Type B pancreatic cell (in vitro differentiated cells): Measurements from ENCODE around the gene COX8A. TPM values are rescaled to one million over a fixed set of nuclear protein-coding genes. Genes with fewer than 3 reads are reported as not detected.
A peak's percentile ranks its signal among the peaks of the same experiment; 100 is the strongest.

Experiments used
- DNase-seq: peaks from one replicate; pipeline ENCODE4 v3.0.0; 2021; ENCODE audit warnings: mixed read lengths; ENCODE audit not compliant: unreplicated experiment; ENCODE audit errors: extremely low spot score
- H3K27ac Mint-ChIP-seq: 2 replicates; pipeline ENCODE4 v1.8.0; 2021; ENCODE audit warnings: mild to moderate bottlenecking, mixed read lengths
- H3K27me3 Mint-ChIP-seq: 2 replicates; pipeline ENCODE4 v1.8.0; 2021; ENCODE audit warnings: mixed read lengths
- H3K36me3 Mint-ChIP-seq: 2 replicates; pipeline ENCODE4 v1.8.0; 2021; ENCODE audit warnings: mixed read lengths
- H3K4me1 Mint-ChIP-seq: one replicate; pipeline ENCODE4 v1.8.0; 2021; ENCODE audit warnings: mixed read lengths; ENCODE audit not compliant: unreplicated experiment
- H3K4me3 Mint-ChIP-seq: 2 replicates; pipeline ENCODE4 v1.8.0; 2021; ENCODE audit warnings: mild to moderate bottlenecking, mixed read lengths
- H3K9me3 Mint-ChIP-seq: 2 replicates; pipeline ENCODE4 v1.8.0; 2021; ENCODE audit warnings: mixed read lengths
- CTCF ChIP-seq: fragments of 200-600 bp; sonication (generic); conservative IDR thresholded peaks from 2 replicates; pipeline ENCODE4 v1.5.0; 2021; ENCODE audit warnings: antibody characterized with exemption, mild to moderate bottlenecking
- total RNA-seq: library from RNA; stranded (reverse); gene quantifications from 2 replicates; pipeline ENCODE4 v1.2.1, GENCODE V29; 2021; ENCODE audit warnings: low replicate concordance

Gene COX8A
- total RNA-seq, 1 donor from 2014 or later: 307 TPM

DNA sequence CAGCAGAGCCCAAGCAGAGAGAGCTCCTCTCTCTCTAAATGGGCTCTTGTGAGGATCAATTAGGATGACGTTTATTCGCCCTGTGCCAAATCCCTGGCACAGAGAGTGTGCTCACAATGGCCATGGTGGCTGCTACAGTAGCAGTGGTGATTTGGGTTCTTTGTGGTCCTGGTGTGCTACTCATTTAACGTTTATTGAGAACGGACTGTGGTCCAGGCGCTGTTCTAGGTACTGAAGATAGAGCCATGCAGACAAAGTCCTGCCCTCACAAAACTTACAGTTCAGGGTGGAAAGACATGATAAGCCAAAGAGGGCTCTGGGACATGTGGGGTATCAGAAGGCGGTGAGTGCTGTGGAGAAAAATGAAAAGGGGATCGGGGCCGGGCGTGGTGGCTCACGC, 17.1 kb downstream of the COX8A start:
- Mint-ChIP-seq H3K27ac (no peak overlapping the region), H3K4me1 (peaks cover 14% of the 10 kb centered on the region), H3K9me3 (no peaks in the 10 kb centered on the region), H3K4me3 (no peak overlapping the region), H3K27me3 (no peaks in the 10 kb centered on the region), H3K36me3 (peaks cover 18% of the 10 kb centered on the region)
- TF ChIP-seq CTCF: no peak
- no peak for DNase-seq

DNA sequence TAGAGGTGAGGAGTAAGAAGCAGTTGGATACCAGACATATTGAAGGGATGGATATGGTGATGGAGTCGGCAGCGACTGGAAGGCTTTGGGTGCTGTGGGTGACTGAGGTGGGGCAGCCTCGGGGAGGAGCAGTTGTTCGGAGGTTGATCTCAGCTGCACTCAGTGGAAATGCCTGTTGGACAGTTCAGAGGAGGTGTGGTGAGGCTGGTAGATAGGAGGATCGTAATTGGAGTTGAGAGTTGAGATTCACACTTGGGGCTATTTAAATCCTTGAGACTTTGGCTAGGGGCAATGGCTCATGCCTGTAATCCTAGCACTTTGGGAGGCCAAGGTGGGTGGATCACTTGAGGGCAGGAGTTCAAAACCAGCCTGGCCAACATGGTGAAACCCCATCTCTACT, 18.7 kb downstream of the COX8A start:
- H3K27me3 Mint-ChIP-seq: no peaks in the 10 kb centered on the region
- peak overlapping the region; percentile 34 for H3K27ac Mint-ChIP-seq
- H3K4me3 Mint-ChIP-seq: peak overlapping the region; percentile 61
- H3K9me3 Mint-ChIP-seq: no peaks in the 10 kb centered on the region
- peaks cover 7% of the 10 kb centered on the region for H3K4me1 Mint-ChIP-seq
- no peak for DNase-seq
- no peak for TF ChIP-seq CTCF
- H3K36me3 Mint-ChIP-seq: peaks cover 18% of the 10 kb centered on the region

GRCh38 chr11:63993993-63994392, 19.6 kb downstream of the COX8A start:
- Mint-ChIP-seq H3K36me3 (peaks cover 14% of the 10 kb centered on the region), H3K27ac (no peak overlapping the region), H3K27me3 (no peaks in the 10 kb centered on the region), H3K4me3 (no peak overlapping the region), H3K4me1 (peaks cover 7% of the 10 kb centered on the region), H3K9me3 (no peaks in the 10 kb centered on the region)
- TF ChIP-seq CTCF: no peak
- no peak for DNase-seq

GRCh38 chr11:63996512-63996911, 22.1 kb downstream of the COX8A start:
- no peak for TF ChIP-seq CTCF
- DNase-seq: no peak
- Mint-ChIP-seq H3K4me3 (no peak overlapping the region), H3K36me3 (peaks cover 13% of the 10 kb centered on the region), H3K27me3 (no peaks in the 10 kb centered on the region), H3K27ac (no peak overlapping the region), H3K9me3 (no peaks in the 10 kb centered on the region), H3K4me1 (peaks cover 10% of the 10 kb centered on the region)

DNA sequence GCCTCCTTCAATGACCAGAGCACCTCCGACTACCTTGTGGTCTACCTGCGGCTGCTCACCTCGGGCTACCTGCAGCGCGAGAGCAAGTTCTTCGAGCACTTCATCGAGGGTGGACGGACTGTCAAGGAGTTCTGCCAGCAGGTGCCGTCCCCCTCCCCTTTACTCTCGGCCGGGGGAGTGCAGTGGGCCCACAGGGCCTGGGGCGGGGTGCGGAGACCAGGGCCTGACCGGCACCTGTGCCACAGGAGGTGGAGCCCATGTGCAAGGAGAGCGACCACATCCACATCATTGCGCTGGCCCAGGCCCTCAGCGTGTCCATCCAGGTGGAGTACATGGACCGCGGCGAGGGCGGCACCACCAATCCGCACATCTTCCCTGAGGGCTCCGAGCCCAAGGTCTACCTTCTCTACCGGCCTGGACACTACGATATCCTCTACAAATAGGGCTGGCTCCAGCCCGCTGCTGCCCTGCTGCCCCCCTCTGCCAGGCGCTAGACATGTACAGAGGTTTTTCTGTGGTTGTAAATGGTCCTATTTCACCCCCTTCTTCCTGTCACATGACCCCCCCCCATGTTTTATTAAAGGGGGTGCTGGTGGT, 22.8 kb downstream of the COX8A start:
- Mint-ChIP-seq H3K4me1 (peaks cover 13% of the 10 kb centered on the region), H3K4me3 (no peak overlapping the region), H3K36me3 (peaks cover 10% of the 10 kb centered on the region), H3K27me3 (no peaks in the 10 kb centered on the region), H3K27ac (no peak overlapping the region), H3K9me3 (no peaks in the 10 kb centered on the region)
- TF ChIP-seq CTCF: no peak
- DNase-seq: no peak
